Measurements from ENCODE around the gene PEX11A.

Gene PEX11A

GRCh38 chr15:89675606-89676005, 14.9 kb downstream of the PEX11A start:
- TF ChIP-seq SUZ12 (IDR thresholded peaks at IDR 0.05; ENCODE audit: extremely low read depth, insufficient read depth, insufficient read length) = no peak
- no peak for TF ChIP-seq YY1 (IDR thresholded peaks at IDR 0.05; ENCODE audit: insufficient read depth, insufficient read length)
- no peak for TF ChIP-seq ZNF274 (IDR thresholded peaks at IDR 0.05; ENCODE audit: low read depth, low read length)

GRCh38 chr15:89674526-89674925, 16.0 kb downstream of the PEX11A start:
- H3K4me1 ChIP-seq (ENCODE audit: insufficient read depth, insufficient read length) = no peaks in the 10 kb centered on the region
- no peak for DNase-seq (ENCODE audit: low read depth, low spot score)
- no peaks in the 10 kb centered on the region for H3K36me3 ChIP-seq (ENCODE audit: insufficient read depth, insufficient read length, low read length)
- no peak overlapping the region for H3K9ac ChIP-seq (ENCODE audit: insufficient read length, low read depth)
- no peaks in the 10 kb centered on the region for H3K9me3 ChIP-seq (ENCODE audit: insufficient read depth, low read length)
- no peak overlapping the region for H3K4me3 ChIP-seq (ENCODE audit: insufficient read length, low read depth)
- H3K27me3 ChIP-seq (ENCODE audit: insufficient read depth, insufficient read length) = no peaks in the 10 kb centered on the region
- TF ChIP-seq ZNF274 (IDR thresholded peaks at IDR 0.05; ENCODE audit: low read depth, low read length) (no peak), SUZ12 (IDR thresholded peaks at IDR 0.05; ENCODE audit: extremely low read depth, insufficient read depth, insufficient read length) (no peak), YY1 (IDR thresholded peaks at IDR 0.05; ENCODE audit: insufficient read depth, insufficient read length) (no peak)

More at GRCh38 chr15:89675606-89676005, 14.9 kb downstream of the PEX11A start:
- no peaks in the 10 kb centered on the region for H3K27me3 ChIP-seq (ENCODE audit: insufficient read depth, insufficient read length)
- H3K36me3 ChIP-seq (ENCODE audit: insufficient read depth, insufficient read length, low read length) = no peaks in the 10 kb centered on the region
- H3K9me3 ChIP-seq (ENCODE audit: insufficient read depth, low read length) = no peaks in the 10 kb centered on the region
- H3K9ac ChIP-seq (ENCODE audit: insufficient read length, low read depth) = no peak overlapping the region
- DNase-seq (ENCODE audit: low read depth, low spot score) = no peak
- H3K4me3 ChIP-seq (ENCODE audit: insufficient read length, low read depth) = no peak overlapping the region
- H3K4me1 ChIP-seq (ENCODE audit: insufficient read depth, insufficient read length) = no peaks in the 10 kb centered on the region

- TF ChIP-seq ZNF274 (IDR thresholded peaks at IDR 0.05; ENCODE audit: low read depth, low read length) (no peak), SUZ12 (IDR thresholded peaks at IDR 0.05; ENCODE audit: extremely low read depth, insufficient read depth, insufficient read length) (no peak), YY1 (IDR thresholded peaks at IDR 0.05; ENCODE audit: insufficient read depth, insufficient read length) (no peak)
- Histone ChIP-seq H3K4me3 (ENCODE audit: insufficient read length, low read depth) (no peak overlapping the region), H3K4me1 (ENCODE audit: insufficient read depth, insufficient read length) (no peaks in the 10 kb centered on the region), H3K36me3 (ENCODE audit: insufficient read depth, insufficient read length, low read length) (no peaks in the 10 kb centered on the region), H3K9me3 (ENCODE audit: insufficient read depth, low read length) (no peaks in the 10 kb centered on the region), H3K27me3 (ENCODE audit: insufficient read depth, insufficient read length) (no peaks in the 10 kb centered on the region), H3K9ac (ENCODE audit: insufficient read length, low read depth) (no peak overlapping the region)
- DNase-seq (ENCODE audit: low read depth, low spot score) = peak; percentile 67
Observed at GRCh38 chr15:89673165-89673512, 17.4 kb downstream of the PEX11A start.

- Histone ChIP-seq H3K36me3 (ENCODE audit: insufficient read depth, insufficient read length, low read length) (no peaks in the 10 kb centered on the region), H3K9me3 (ENCODE audit: insufficient read depth, low read length) (no peaks in the 10 kb centered on the region), H3K9ac (ENCODE audit: insufficient read length, low read depth) (no peak overlapping the region), H3K4me3 (ENCODE audit: insufficient read length, low read depth) (no peak overlapping the region), H3K27me3 (ENCODE audit: insufficient read depth, insufficient read length) (no peaks in the 10 kb centered on the region), H3K4me1 (ENCODE audit: insufficient read depth, insufficient read length) (no peaks in the 10 kb centered on the region)
- no peak for DNase-seq (ENCODE audit: low read depth, low spot score)
- TF ChIP-seq YY1 (IDR thresholded peaks at IDR 0.05; ENCODE audit: insufficient read depth, insufficient read length) = no peak
- no peak for TF ChIP-seq SUZ12 (IDR thresholded peaks at IDR 0.05; ENCODE audit: extremely low read depth, insufficient read depth, insufficient read length)
- TF ChIP-seq ZNF274 (IDR thresholded peaks at IDR 0.05; ENCODE audit: low read depth, low read length) = no peak
Observed at GRCh38 chr15:89672221-89673164, 18.1 kb downstream of the PEX11A start.

- Histone ChIP-seq H3K27me3 (ENCODE audit: insufficient read depth, insufficient read length) (no peaks in the 10 kb centered on the region), H3K4me3 (ENCODE audit: insufficient read length, low read depth) (no peak overlapping the region)
Observed at GRCh38 chr15:89671687-89672086, 18.9 kb downstream of the PEX11A start.

GRCh38 chr15:89670971-89671560, 19.5 kb downstream of the PEX11A start:
- Histone ChIP-seq H3K4me3 (ENCODE audit: insufficient read length, low read depth) (no peak overlapping the region), H3K36me3 (ENCODE audit: insufficient read depth, insufficient read length, low read length) (no peaks in the 10 kb centered on the region)
- TF ChIP-seq SUZ12 (IDR thresholded peaks at IDR 0.05; ENCODE audit: extremely low read depth, insufficient read depth, insufficient read length) (no peak), YY1 (IDR thresholded peaks at IDR 0.05; ENCODE audit: insufficient read depth, insufficient read length) (no peak), ZNF274 (IDR thresholded peaks at IDR 0.05; ENCODE audit: low read depth, low read length) (no peak)

More at GRCh38 chr15:89671687-89672086, 18.9 kb downstream of the PEX11A start:
- no peaks in the 10 kb centered on the region for H3K9me3 ChIP-seq (ENCODE audit: insufficient read depth, low read length)
- no peak overlapping the region for H3K9ac ChIP-seq (ENCODE audit: insufficient read length, low read depth)
- no peak for TF ChIP-seq SUZ12 (IDR thresholded peaks at IDR 0.05; ENCODE audit: extremely low read depth, insufficient read depth, insufficient read length)
- TF ChIP-seq ZNF274 (IDR thresholded peaks at IDR 0.05; ENCODE audit: low read depth, low read length) = no peak
- no peak for TF ChIP-seq YY1 (IDR thresholded peaks at IDR 0.05; ENCODE audit: insufficient read depth, insufficient read length)
- no peak for DNase-seq (ENCODE audit: low read depth, low spot score)
- H3K36me3 ChIP-seq (ENCODE audit: insufficient read depth, insufficient read length, low read length) = no peaks in the 10 kb centered on the region
- H3K4me1 ChIP-seq (ENCODE audit: insufficient read depth, insufficient read length) = no peaks in the 10 kb centered on the region

GRCh38 chr15:89669941-89670340, 20.6 kb downstream of the PEX11A start:
- H3K36me3 ChIP-seq (ENCODE audit: insufficient read depth, insufficient read length, low read length) = no peaks in the 10 kb centered on the region
- H3K9me3 ChIP-seq (ENCODE audit: insufficient read depth, low read length) = no peaks in the 10 kb centered on the region
- no peak for DNase-seq (ENCODE audit: low read depth, low spot score)
- no peak overlapping the region for H3K9ac ChIP-seq (ENCODE audit: insufficient read length, low read depth)
- H3K27me3 ChIP-seq (ENCODE audit: insufficient read depth, insufficient read length) = peaks cover 14% of the 10 kb centered on the region
- H3K4me3 ChIP-seq (ENCODE audit: insufficient read length, low read depth) = no peak overlapping the region
- TF ChIP-seq SUZ12 (IDR thresholded peaks at IDR 0.05; ENCODE audit: extremely low read depth, insufficient read depth, insufficient read length) (no peak), YY1 (IDR thresholded peaks at IDR 0.05; ENCODE audit: insufficient read depth, insufficient read length) (no peak), ZNF274 (IDR thresholded peaks at IDR 0.05; ENCODE audit: low read depth, low read length) (no peak)
- H3K4me1 ChIP-seq (ENCODE audit: insufficient read depth, insufficient read length) = peaks cover 7% of the 10 kb centered on the region

More at GRCh38 chr15:89670971-89671560, 19.5 kb downstream of the PEX11A start:
- Histone ChIP-seq H3K27me3 (ENCODE audit: insufficient read depth, insufficient read length) (peaks cover 2% of the 10 kb centered on the region), H3K4me1 (ENCODE audit: insufficient read depth, insufficient read length) (peaks cover 3% of the 10 kb centered on the region), H3K9me3 (ENCODE audit: insufficient read depth, low read length) (no peaks in the 10 kb centered on the region), H3K9ac (ENCODE audit: insufficient read length, low read depth) (no peak overlapping the region)
- DNase-seq (ENCODE audit: low read depth, low spot score) = no peak

Data from NT2/D1 (cell line).